Peyer's patch (tissue), 4 donors: ENCODE measurements around the gene HOXA11.

Source experiments
- CTCF ChIP-seq, 6 experiments: fragments of 450-650 bp in 4 of 6; fragments of 200-600 bp in 2 of 6; sonication (generic) in 1 of 6; IDR thresholded peaks; one replicate each; pipeline ENCODE4 v1.5.1; 2017 to 2019; ENCODE audit warnings: antibody characterized with exemption in 6 of 6, mild to moderate bottlenecking in 3 of 6, moderate library complexity in 1 of 6
- POLR2A ChIP-seq, 2 donors: fragments of 450-650 bp; IDR thresholded peaks; one replicate each; pipeline ENCODE4 v1.5.1; 2017; ENCODE audit warnings: antibody characterized with exemption in 2 of 2, mild to moderate bottlenecking in 2 of 2, moderate library complexity in 2 of 2

- TF ChIP-seq CTCF (IDR thresholded peaks at IDR 0.05) (no peak), POLR2A (IDR thresholded peaks at IDR 0.05) (no peak)
Observed at GRCh38 chr7:27223941-27224575, 39.0 kb upstream of the HOXA11 start.
